Hepatocyte (in vitro differentiated cells): ENCODE measurements around the gene SMAD3. TPM values are rescaled to one million over a fixed set of nuclear protein-coding genes. Genes with fewer than 3 reads are reported as not detected.

ENCODE experiments used
- DNase-seq: peaks from one replicate; pipeline ENCODE4 v3.0.0-alpha.2; 2016; ENCODE audit warnings: low spot score
- H2AFZ ChIP-seq: fragments of 200-600 bp; sonication (generic); 2 replicates; pipeline ENCODE4 v1.6.0; 2016; ENCODE audit warnings: antibody characterized with exemption, mild to moderate bottlenecking
- H3K27ac ChIP-seq: fragments of 200-600 bp; sonication (generic); 2 replicates; pipeline ENCODE4 v1.5.1; 2016; ENCODE audit warnings: mild to moderate bottlenecking
- H3K27me3 ChIP-seq: fragments of 200-600 bp; sonication (generic); 2 replicates; pipeline ENCODE4 v1.6.1; 2016
- H3K36me3 ChIP-seq: fragments of 200-600 bp; sonication (generic); replicated peaks from 2 replicates; pipeline ENCODE4 v1.5.1; 2016; ENCODE audit warnings: low read depth; ENCODE audit not compliant: insufficient read depth
- H3K4me1 ChIP-seq: fragments of 200-600 bp; sonication (generic); 2 replicates; pipeline ENCODE4 v1.5.1; 2016; ENCODE audit warnings: mild to moderate bottlenecking, moderate library complexity; ENCODE audit not compliant: insufficient read depth
- H3K4me2 ChIP-seq: fragments of 200-600 bp; sonication (generic); 2 replicates; pipeline ENCODE4 v1.6.0; 2016
- H3K4me3 ChIP-seq: fragments of 200-600 bp; sonication (generic); 2 replicates; pipeline ENCODE4 v1.5.1; 2016; ENCODE audit warnings: mild to moderate bottlenecking
- H3K79me2 ChIP-seq: fragments of 200-600 bp; sonication (generic); 2 replicates; pipeline ENCODE4 v1.6.0; 2017; ENCODE audit warnings: mild to moderate bottlenecking
- H3K9me2 ChIP-seq: fragments of 200-600 bp; sonication (generic); replicated peaks from 2 replicates; pipeline ENCODE4 v1.6.0; 2017; ENCODE audit warnings: mild to moderate bottlenecking; ENCODE audit not compliant: insufficient read depth
- H3K9me3 ChIP-seq: fragments of 200-600 bp; sonication (generic); 2 replicates; pipeline ENCODE4 v1.5.1; 2016; ENCODE audit warnings: low read depth, mild to moderate bottlenecking
- H4K20me1 ChIP-seq: fragments of 200-600 bp; sonication (generic); 2 replicates; pipeline ENCODE4 v1.6.0; 2016; ENCODE audit warnings: mild to moderate bottlenecking; ENCODE audit not compliant: insufficient read depth, poor library complexity, severe bottlenecking
- EZH2 ChIP-seq: fragments of 200-600 bp; sonication (generic); IDR thresholded peaks from 2 replicates; pipeline ENCODE4 v1.6.1; 2016; ENCODE audit warnings: antibody characterized with exemption, mild to moderate bottlenecking, borderline replicate concordance
- EZH2phosphoT487 ChIP-seq: fragments of 200-600 bp; sonication (generic); IDR thresholded peaks from one replicate; pipeline ENCODE4 v1.6.1; 2018; ENCODE audit warnings: antibody characterized with exemption, mild to moderate bottlenecking, low read depth, moderate library complexity; ENCODE audit not compliant: unreplicated experiment, severe bottlenecking
- WGBS: methylation state at CpG from one replicate; pipeline ENCODE4 v1.1.6; 2016; ENCODE audit warnings: low lambda C conversion rate; ENCODE audit errors: missing lambda C conversion rate; 5-methylcytosine and 5-hydroxymethylcytosine counted together
- polyA plus RNA-seq: library from polyadenylated mRNA; unstranded; fragments of >200 nt; fragmentation: Nextera tagmentation; extraction: Ambion mirVana; gene quantifications from 2 replicates; pipeline ENCODE4 v1.2.1, GENCODE V29; 2016
- total RNA-seq: library from RNA; depleted of rRNA; stranded (reverse); fragments of >200 nt; gene quantifications from 2 replicates; pipeline ENCODE4 v1.2.3, GENCODE V29; 2014
- TF ChIP-seq, protein P1 (sequence below): fragments of 200-600 bp; sonication (generic); IDR thresholded peaks from 2 replicates; pipeline ENCODE4 v1.5.1; 2016; ENCODE audit warnings: antibody characterized with exemption, mild to moderate bottlenecking; ENCODE audit not compliant: poor library complexity

Gene SMAD3
- total and polyA plus RNA-seq, 2 experiments from 2014 or later, result 24.7 to 32.2 TPM

DNA sequence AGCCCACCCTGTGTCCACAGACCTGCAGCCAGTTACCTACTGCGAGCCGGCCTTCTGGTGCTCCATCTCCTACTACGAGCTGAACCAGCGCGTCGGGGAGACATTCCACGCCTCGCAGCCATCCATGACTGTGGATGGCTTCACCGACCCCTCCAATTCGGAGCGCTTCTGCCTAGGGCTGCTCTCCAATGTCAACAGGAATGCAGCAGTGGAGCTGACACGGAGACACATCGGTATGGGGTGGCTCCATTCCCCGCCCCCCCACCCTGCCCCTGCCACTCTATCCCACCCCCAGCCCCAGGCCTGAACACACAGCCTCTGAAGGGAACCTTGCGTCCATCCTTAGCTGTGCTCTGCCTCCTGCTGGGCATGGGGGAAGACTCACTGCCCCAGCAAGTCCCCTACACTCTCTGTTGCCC, 115.8 kb downstream of the SMAD3 start:
- no peak for DNase-seq
- H3K36me3 ChIP-seq, result peaks cover 3% of the 10 kb centered on the region
- H3K4me2 ChIP-seq, result no peak overlapping the region
- peaks cover 31% of the 10 kb centered on the region for H3K4me1 ChIP-seq
- H3K79me2 ChIP-seq, result peaks cover 6% of the 10 kb centered on the region
- TF ChIP-seq, protein P1, sequence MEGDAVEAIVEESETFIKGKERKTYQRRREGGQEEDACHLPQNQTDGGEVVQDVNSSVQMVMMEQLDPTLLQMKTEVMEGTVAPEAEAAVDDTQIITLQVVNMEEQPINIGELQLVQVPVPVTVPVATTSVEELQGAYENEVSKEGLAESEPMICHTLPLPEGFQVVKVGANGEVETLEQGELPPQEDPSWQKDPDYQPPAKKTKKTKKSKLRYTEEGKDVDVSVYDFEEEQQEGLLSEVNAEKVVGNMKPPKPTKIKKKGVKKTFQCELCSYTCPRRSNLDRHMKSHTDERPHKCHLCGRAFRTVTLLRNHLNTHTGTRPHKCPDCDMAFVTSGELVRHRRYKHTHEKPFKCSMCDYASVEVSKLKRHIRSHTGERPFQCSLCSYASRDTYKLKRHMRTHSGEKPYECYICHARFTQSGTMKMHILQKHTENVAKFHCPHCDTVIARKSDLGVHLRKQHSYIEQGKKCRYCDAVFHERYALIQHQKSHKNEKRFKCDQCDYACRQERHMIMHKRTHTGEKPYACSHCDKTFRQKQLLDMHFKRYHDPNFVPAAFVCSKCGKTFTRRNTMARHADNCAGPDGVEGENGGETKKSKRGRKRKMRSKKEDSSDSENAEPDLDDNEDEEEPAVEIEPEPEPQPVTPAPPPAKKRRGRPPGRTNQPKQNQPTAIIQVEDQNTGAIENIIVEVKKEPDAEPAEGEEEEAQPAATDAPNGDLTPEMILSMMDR, result peak; percentile 11
- no peak for TF ChIP-seq EZH2phosphoT487
- H2AFZ ChIP-seq, result no peak overlapping the region
- no peak overlapping the region for H3K27ac ChIP-seq
- H4K20me1 ChIP-seq, result no peaks in the 10 kb centered on the region
- no peaks in the 10 kb centered on the region for H3K27me3 ChIP-seq
- no peaks in the 10 kb centered on the region for H3K9me3 ChIP-seq
- no peaks in the 10 kb centered on the region for H3K9me2 ChIP-seq
- H3K4me3 ChIP-seq, result no peak overlapping the region
- 91% methylated on average over 12 of the region's 15 CpGs for WGBS

DNA sequence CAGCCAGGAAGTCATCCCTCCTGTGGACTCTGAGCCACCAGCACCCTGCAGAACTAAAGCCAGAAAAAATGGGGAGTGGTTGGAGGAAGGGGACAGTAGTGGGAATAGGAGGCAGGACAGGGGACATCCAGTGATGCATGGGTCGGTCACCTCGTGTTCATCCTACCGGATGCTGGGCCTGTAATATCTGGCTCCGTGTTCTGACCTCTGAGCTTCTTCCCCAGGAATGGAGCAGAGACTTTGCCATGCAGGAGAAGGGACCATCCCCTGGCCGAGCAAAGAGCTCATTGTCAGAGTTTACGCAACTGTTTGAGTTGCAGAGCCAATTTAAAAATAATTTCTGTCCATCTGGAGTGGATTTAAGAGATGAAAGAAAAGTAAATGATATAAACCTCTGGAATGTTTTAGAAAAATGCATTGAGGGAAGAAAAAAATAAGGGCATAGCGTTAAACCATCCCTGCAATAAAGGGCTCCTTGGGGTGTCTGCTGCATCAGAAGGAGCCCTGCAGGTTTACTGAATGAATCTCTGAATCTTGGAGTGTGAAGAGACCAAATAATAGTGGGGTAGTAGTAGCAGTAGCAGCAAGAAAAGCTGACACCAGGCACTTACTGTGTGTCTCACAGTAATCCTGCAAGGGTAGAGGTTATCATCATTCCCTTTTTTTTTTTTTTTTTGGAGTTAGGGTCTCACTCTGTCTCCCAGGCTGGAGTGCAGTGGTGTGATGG, 118.2 kb downstream of the SMAD3 start:
- Histone ChIP-seq H4K20me1 (no peaks in the 10 kb centered on the region), H3K9me3 (no peaks in the 10 kb centered on the region), H3K27me3 (no peaks in the 10 kb centered on the region), H3K9me2 (no peaks in the 10 kb centered on the region), H3K36me3 (peaks cover 3% of the 10 kb centered on the region), H3K4me2 (no peak overlapping the region), H3K27ac (no peak overlapping the region), H3K79me2 (peaks cover 4% of the 10 kb centered on the region), H3K4me3 (no peak overlapping the region), H3K4me1 (peaks cover 14% of the 10 kb centered on the region), H2AFZ (no peak overlapping the region)
- TF ChIP-seq EZH2phosphoT487 (no peak), EZH2 (no peak)
- TF ChIP-seq, protein P1, result no peak
- DNase-seq, result no peak
- WGBS, result 70% methylated on average over 7 of the region's 7 CpGs

DNA sequence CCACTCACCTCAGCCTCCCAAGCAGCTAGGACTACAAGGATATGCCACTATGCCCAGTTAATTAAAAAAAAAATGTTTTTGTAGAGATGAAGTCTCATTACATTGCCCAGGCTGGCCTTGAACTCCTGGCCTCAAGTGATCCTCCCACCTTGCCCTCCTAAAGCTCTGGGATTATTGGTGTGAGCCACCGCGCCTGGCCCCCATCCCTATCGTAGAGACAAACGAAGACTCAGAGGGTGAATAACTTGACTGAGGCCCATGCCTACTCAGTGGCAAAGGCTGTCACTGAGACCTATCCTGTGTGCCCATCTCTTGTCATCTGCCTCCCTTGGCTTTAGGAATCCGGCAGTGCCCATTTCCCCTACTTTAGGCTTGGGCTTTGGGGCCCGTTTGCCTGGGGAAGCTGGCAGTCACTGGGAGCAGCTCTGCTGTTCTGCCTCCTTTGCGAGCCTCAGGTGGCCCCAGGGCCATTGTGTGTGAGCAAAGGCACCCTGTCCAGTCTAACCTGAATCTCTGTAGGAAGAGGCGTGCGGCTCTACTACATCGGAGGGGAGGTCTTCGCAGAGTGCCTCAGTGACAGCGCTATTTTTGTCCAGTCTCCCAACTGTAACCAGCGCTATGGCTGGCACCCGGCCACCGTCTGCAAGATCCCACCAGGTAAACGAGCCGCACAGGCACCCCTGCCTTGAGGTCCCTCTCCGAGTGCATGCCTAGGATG, 119.0 kb downstream of the SMAD3 start:
- 86% methylated on average over 18 of the region's 18 CpGs for WGBS
- Histone ChIP-seq H3K27ac (no peak overlapping the region), H3K27me3 (no peaks in the 10 kb centered on the region), H3K9me3 (no peaks in the 10 kb centered on the region), H3K4me3 (no peak overlapping the region), H3K4me1 (peaks cover 13% of the 10 kb centered on the region), H4K20me1 (no peaks in the 10 kb centered on the region), H3K4me2 (no peak overlapping the region), H3K36me3 (peaks cover 3% of the 10 kb centered on the region), H3K79me2 (peaks cover 4% of the 10 kb centered on the region), H2AFZ (no peak overlapping the region), H3K9me2 (no peaks in the 10 kb centered on the region)
- no peak for TF ChIP-seq EZH2
- TF ChIP-seq, protein P1, result no peak
- no peak for TF ChIP-seq EZH2phosphoT487
- DNase-seq, result no peak
